AG04449 (cell line): ENCODE measurements around the gene KCNH1.

Source experiments
- CTCF ChIA-PET: fragments of 350-600 bp; formaldehyde crosslinking; extraction: SDS; loops from one replicate; lab custom pipeline; 2021; ENCODE audit warnings: antibody characterized with exemption; lab: Yijun Ruan, JAX
- POLR2A ChIA-PET: fragments of 400-600, 350-600 bp; formaldehyde crosslinking; extraction: SDS; loops from one replicate; lab custom pipeline; 2020; ENCODE audit warnings: antibody characterized with exemption, inconsistent platforms; lab: Yijun Ruan, JAX
- DNase-seq: peaks from one replicate; pipeline ENCODE4 v3.0.0-alpha.2; 2010; ENCODE audit warnings: low read depth, low spot score
- H3K4me3 ChIP-seq: 2 replicates; pipeline ENCODE4 v1.5.1; 2011; ENCODE audit warnings: low read depth, mild to moderate bottlenecking, control low read depth, low read length
- CTCF ChIP-seq: IDR thresholded peaks from one replicate; pipeline ENCODE4 v1.5.1; 2011; ENCODE audit warnings: mild to moderate bottlenecking, moderate library complexity, low read length, control low read depth, inconsistent platforms; ENCODE audit not compliant: insufficient read depth; ENCODE audit errors: missing control alignments

Gene KCNH1

GRCh38 chr1:210989905-210990304 lies 144.0 kb downstream of the KCNH1 start:
- POLR2A ChIA-PET, result no interaction called here
- TF ChIP-seq CTCF, result no peak
- H3K4me3 ChIP-seq, result no peak overlapping the region
- CTCF ChIA-PET, result interaction anchor here (1.1 to 1.3 kb wide), 2 partner anchors 8 to 540 kb away, joined by 3 to 6 read pairs; no protein-coding TSS in a partner anchor
- no peak for DNase-seq

GRCh38 chr1:210981490-210981889 lies 152.5 kb downstream of the KCNH1 start:
- ChIA-PET CTCF (interaction anchor here (1.3 kb wide), 1 partner anchor 9 kb away, joined by 6 read pairs; no protein-coding TSS in a partner anchor), POLR2A (no interaction called here)
- no peak for DNase-seq
- no peak for TF ChIP-seq CTCF
- H3K4me3 ChIP-seq, result no peak overlapping the region

- DNase-seq, result no peak
- CTCF ChIA-PET, result interaction anchor here (1.0 kb wide), 1 partner anchor 15 kb away, joined by 3 read pairs; no protein-coding TSS in a partner anchor
- no peak overlapping the region for H3K4me3 ChIP-seq
- POLR2A ChIA-PET, result no interaction called here
- TF ChIP-seq CTCF, result no peak
Observed at GRCh38 chr1:210980082-210980481, 153.9 kb downstream of the KCNH1 start.

- TF ChIP-seq CTCF, result no peak
Observed at GRCh38 chr1:210978974-210979354, 155.0 kb downstream of the KCNH1 start.

GRCh38 chr1:210978316-210978973 lies 155.5 kb downstream of the KCNH1 start:
- no peak for DNase-seq
- POLR2A ChIA-PET, result no interaction called here
- CTCF ChIA-PET, result no interaction called here
- H3K4me3 ChIP-seq, result no peak overlapping the region
- TF ChIP-seq CTCF, result no peak

More at GRCh38 chr1:210978974-210979354, 155.0 kb downstream of the KCNH1 start:
- ChIA-PET POLR2A (no interaction called here), CTCF (no interaction called here)
- DNase-seq, result no peak
- no peak overlapping the region for H3K4me3 ChIP-seq

GRCh38 chr1:210951279-210951678 lies 182.7 kb downstream of the KCNH1 start:
- TF ChIP-seq CTCF, result no peak
- ChIA-PET POLR2A (no interaction called here), CTCF (interaction anchor here (2.3 kb wide), 1 partner anchor 9 kb away, joined by 8 read pairs; no protein-coding TSS in a partner anchor)
- DNase-seq, result no peak
- H3K4me3 ChIP-seq, result no peak overlapping the region
